HTERT RPE-1 (cell line): ENCODE data around the gene TP53AIP1.

Source experiments
- in situ Hi-C: fragments of 300-500 bp; cut with MboI; formaldehyde crosslinking; loops from 4 replicates; pipeline ENCODE4 v1.14.3; 2020; ENCODE audit warnings: low sequenced_read_pairs

Gene TP53AIP1

DNA sequence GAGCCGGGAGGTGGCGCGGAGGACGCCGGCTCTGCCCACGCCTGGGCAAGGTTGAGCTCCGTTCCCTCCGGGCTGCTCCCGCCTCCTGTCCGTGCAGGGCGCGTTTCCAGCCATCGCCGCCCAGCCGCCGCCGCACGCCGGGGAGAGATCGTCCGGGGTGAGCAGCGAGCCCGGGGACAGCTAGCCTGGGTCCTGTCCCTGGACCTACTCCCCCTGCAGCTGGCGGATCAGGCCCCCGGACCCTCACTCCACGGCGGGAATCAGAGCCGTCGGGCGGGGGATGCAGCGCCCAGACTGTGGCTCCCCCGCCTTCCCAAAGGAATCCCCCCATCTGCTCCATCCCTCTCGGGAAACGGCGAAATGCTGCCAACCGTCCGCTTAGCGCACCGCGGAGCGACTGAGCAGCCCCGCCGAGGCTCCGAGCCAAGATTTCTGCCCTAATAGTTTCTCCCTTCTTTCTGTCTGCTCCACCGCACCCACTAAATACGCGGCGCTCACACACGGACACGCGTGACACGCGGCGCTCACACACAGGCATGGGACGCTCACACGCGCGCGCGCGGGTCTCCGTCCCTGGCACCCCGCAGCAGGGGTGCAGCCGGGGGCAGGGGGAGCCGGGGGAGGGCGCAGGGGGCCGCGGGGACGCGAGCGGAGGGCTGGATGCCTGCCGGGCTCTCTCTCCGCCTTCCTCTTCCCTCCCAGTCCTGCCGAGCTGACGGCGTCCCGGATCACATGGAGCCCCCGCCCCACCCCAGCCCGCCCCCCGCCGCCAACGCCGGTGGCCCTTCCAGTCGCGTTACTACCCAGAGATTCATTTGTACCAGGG, 51.9 kb downstream of the TP53AIP1 start, which contains the start of gene KCNJ5:
TSS of gene KCNJ5 (plus strand) at position 814 of the 826 bp plus-strand sequence. CDS start 19,918 bp downstream, outside the sequence.
- in situ Hi-C loops = no loop called here

DNA sequence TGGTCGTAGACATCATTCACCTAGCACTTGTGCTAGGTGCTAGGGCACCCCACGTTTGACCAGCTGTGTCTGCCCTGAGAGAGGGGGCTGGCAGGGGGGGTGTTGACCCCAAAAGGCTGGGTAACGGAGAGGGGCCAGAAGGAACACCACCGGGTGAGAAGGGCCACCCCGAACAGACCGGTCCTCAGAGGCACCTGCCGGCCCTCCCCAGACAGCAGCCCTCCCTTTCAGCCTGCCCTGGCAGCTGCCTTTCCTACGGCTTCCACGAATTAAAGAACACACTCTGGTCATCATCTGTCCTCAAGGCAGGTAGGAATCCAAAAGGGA, 52.5 kb downstream of the TP53AIP1 start:
- in situ Hi-C loops = no loop called here

GRCh38 chr11:128889657-128890213, 52.9 kb downstream of the TP53AIP1 start:
- in situ Hi-C loops = no loop called here

DNA sequence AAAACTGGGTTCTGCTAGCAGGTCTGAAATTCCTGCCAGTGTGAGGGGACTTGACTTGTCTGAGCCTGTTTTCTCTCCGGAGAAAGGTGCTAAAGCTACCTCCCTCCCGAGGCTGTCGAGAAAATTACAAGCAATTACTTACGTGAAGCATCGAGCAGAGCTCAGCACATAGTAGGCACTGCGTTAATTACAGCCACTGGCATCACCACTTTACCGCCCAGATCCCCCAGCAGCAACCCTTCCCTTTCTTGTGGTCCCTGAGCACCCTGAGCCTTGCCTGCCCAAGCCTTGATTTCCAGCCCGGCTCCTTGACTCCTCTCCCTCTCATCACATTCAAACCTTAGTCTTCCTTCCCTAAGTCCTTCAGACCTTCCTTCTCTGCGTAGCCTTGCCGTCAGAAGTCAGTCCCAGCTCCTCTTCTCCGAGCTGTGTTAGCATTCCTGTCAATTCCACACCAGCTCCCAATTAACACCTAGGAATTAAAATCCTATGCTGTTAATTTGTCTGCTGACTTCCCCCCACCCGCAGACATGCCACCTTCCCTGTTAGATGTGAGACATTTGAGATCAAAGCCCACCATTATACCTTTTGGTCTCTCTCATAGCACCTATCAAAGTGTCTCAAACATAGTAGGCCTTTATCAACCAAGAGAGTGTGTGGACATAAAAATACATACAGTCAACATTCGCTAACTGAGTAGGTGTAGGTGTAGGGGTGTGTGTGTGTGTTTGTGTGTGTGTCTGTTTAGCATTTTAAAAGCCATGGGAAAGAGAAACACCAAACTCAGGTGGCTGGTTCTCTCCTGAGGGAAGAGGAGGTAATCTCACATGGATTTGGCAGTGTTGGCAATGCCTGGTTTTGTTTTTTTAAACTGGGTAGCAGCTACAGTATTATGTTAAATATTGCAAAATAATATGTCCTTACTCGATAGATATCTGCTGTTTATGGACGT, 54.4 kb downstream of the TP53AIP1 start:
- in situ Hi-C loops = no loop called here

DNA sequence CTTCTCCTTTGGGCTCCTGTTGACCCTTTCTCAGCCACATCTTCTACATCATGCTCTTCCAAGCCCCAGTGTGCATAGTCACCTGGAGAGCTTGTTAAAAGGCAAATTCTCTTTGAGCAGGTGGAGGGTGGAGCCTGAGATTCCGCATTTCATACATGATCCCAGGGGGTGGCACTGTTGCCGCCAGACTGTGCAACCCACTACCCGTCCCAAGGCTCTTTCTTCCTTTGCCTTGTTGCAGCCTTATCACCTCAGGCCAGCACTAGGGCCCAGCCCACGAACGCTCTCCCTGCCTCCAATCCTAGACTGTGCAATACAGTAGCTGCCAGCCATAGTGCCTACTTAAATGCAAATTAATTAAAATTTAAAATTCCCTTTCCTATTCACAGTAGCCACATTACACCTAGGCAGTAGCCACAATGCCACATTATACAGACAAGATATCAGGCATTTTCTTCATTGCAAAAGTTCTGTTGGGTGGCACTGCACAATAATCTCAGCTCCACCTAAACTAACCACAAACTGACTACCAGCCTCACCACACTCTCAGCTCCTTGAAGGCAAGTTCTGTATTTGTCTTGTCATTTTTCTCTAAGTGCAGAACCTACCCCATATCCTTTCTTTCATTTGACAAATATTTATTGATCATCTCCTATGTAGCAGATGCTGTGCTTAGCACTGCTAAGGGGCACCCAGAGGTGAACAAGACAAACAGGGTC, 56.1 kb downstream of the TP53AIP1 start:
- in situ Hi-C loops = no loop called here
